Tibial artery (tissue), 4 donors: Measurements from ENCODE around the gene DCLRE1B.
"Not testable (repeated sequence)": the region's sequence is repeated elsewhere in the genome, so short reads cannot be mapped to it uniquely, and the experiment has no call there.

Source experiments
- DNase-seq, 2 donors: peaks; one replicate each; pipeline ENCODE4 v3.0.0-alpha.2; 2019
- H3K27ac ChIP-seq, 2 donors: fragments of 200-600 bp; sonication (generic) in 1 of 2; 1 replicate in 1 of 2; 2 replicates in 1 of 2; pipeline ENCODE4 v1.5.1; 2018 to 2019; ENCODE audit warnings: mild to moderate bottlenecking in 1 of 2
- H3K27me3 ChIP-seq, 2 donors: fragments of 200-600 bp; sonication (generic) in 1 of 2; one replicate each; pipeline versions ENCODE4 v1.5.1 to v1.6.0; 2016 to 2019
- H3K36me3 ChIP-seq, 3 donors: fragments of 200-600 bp; sonication (generic) in 2 of 3; one replicate each; pipeline ENCODE4 v1.5.1; 2016 to 2019; ENCODE audit warnings: mild to moderate bottlenecking in 2 of 3
- H3K4me1 ChIP-seq, 4 donors: fragments of 200-600 bp; sonication (generic) in 2 of 4; 1 replicate in 3 of 4; 2 replicates in 1 of 4; pipeline ENCODE4 v1.5.1; 2016 to 2019
- H3K4me3 ChIP-seq, 2 donors: fragments of 200-600 bp; sonication (generic) in 1 of 2; 1 replicate in 1 of 2; 2 replicates in 1 of 2; pipeline ENCODE4 v1.5.1; 2018 to 2019; ENCODE audit warnings: mild to moderate bottlenecking in 2 of 2
- H3K9me3 ChIP-seq, 3 donors: fragments of 200-600 bp; sonication (generic) in 1 of 3; one replicate each; pipeline ENCODE4 v1.5.1; 2016 to 2019
- intact Hi-C: fragments of 100-400 bp; cut with DNase I; formaldehyde crosslinking; loops from one replicate; pipeline ENCODE4 v1.15.0; 2023; ENCODE audit warnings: low total_unique reads
- TF ChIP-seq, protein P1 (sequence below), 2 experiments: fragments of 200-600 bp in 1 of 2; fragments of 450-650 bp in 1 of 2; IDR thresholded peaks; one replicate each; pipeline ENCODE4 v1.5.1; 2017 to 2019; ENCODE audit warnings: antibody characterized with exemption in 2 of 2, mild to moderate bottlenecking in 1 of 2, moderate library complexity in 1 of 2

Gene DCLRE1B

DNA sequence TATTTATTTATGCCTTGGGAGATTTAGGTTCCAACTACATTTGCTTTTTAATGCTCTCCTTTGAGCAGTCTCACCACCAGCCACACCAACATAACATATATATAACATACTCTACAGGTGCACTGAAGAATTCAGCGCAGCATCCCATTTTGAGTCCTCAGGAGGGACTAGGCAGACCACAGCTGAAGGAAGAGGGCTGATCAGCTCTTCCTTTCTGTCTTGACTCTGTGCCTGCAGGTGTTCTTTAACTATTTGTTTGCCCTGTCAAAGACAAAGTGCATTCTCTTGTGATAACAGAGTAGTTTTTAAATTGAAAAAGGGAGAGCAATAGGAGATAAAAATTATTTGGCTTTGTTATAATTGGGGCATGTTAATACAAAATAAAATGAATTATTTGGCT lies 41.0 kb downstream of the DCLRE1B start:
- no peak for DNase-seq
- Histone ChIP-seq H3K36me3 (peaks cover 8 to 26% (median 13%) of the 10 kb centered on the region in 3 donors), H3K9me3 (no peaks in the 10 kb centered on the region), H3K27me3 (no peaks in the 10 kb centered on the region), H3K4me3 (no peak overlapping the region), H3K27ac (no peak overlapping the region), H3K4me1 (peaks cover 0 to 44% (median 28%) of the 10 kb centered on the region in 4 donors)
- intact Hi-C loops: no loop called here
- TF ChIP-seq, protein P1, sequence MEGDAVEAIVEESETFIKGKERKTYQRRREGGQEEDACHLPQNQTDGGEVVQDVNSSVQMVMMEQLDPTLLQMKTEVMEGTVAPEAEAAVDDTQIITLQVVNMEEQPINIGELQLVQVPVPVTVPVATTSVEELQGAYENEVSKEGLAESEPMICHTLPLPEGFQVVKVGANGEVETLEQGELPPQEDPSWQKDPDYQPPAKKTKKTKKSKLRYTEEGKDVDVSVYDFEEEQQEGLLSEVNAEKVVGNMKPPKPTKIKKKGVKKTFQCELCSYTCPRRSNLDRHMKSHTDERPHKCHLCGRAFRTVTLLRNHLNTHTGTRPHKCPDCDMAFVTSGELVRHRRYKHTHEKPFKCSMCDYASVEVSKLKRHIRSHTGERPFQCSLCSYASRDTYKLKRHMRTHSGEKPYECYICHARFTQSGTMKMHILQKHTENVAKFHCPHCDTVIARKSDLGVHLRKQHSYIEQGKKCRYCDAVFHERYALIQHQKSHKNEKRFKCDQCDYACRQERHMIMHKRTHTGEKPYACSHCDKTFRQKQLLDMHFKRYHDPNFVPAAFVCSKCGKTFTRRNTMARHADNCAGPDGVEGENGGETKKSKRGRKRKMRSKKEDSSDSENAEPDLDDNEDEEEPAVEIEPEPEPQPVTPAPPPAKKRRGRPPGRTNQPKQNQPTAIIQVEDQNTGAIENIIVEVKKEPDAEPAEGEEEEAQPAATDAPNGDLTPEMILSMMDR (IDR thresholded peaks at IDR 0.05): no peak

DNA sequence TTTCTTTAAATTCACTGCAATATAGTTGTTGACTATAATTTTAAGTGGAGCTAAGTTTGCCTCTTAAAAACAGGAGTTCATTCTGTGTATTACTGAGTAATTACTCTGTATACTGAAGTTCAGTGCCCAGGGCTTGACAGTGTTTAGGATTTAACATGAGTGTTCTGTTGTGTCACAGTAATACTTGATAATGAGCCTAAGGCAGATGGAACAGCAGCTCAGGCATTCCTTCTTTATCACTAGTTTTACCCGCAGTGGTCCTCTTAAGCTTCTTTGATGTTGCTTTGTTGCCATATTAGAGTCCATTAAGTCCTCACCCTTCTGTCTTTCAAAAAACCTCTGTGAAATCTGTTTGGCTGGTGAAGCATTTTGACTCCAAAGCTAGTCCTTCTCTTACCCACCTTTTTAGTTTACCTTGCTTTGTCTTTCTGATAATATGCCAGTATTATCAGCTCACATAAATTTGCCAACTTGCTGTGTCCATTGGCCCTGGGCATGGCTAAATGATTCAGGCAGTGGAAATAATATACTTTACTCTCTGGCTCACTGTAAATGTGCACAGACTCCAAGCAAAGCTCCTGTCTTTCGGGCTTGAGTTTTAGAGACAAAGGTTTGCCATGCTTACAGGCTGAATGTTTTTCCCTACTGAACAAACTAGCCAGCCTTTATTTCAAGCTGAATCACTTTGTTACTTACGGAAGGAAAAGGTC lies 41.7 kb downstream of the DCLRE1B start:
- H3K4me1 ChIP-seq: peaks cover 0 to 48% (median 28%) of the 10 kb centered on the region in 4 donors
- peaks cover 3 to 18% (median 8%) of the 10 kb centered on the region in 3 donors for H3K36me3 ChIP-seq
- H3K27me3 ChIP-seq: no peaks in the 10 kb centered on the region
- no peak for DNase-seq
- H3K27ac ChIP-seq: peak overlapping the region; percentile 40 to 50
- no peak overlapping the region for H3K4me3 ChIP-seq
- no peaks in the 10 kb centered on the region for H3K9me3 ChIP-seq
- TF ChIP-seq, protein P1 (IDR thresholded peaks at IDR 0.05): no peak
- intact Hi-C loops: no loop called here

DNA sequence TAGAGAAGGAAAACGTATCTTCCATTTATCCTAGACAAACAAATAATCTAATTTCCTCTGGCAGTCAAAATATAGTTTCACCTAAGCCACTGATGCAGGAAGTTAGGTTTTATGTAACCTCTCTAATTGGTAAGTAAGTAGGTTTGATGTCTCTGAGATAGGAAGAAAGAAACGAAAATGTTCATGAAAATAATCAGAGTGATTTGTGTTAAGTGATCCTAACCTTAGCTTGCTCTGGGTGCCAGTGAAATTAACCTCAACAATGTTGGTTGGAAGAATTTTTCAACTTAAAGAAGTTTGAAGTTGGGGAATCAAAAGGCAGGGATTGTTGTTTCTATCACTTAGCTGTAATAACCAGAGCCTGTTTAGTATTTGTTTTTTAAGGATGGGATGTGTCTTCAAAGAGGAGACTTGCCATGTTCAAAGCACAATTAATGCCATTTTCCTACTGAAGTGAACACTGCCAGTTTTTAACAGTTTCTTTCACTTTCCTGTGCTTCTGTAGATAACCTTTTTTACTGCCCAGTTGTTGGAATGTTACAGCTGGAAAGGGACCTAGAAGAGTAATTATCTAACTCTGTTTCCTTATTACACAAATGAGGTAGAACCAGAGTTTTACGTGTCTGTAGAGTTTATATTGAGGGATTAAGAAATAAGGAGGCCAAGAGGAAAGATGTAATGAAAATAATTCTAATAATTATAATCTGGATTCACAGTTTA lies 42.4 kb downstream of the DCLRE1B start:
- no peaks in the 10 kb centered on the region for H3K9me3 ChIP-seq
- peaks cover 0 to 55% (median 28%) of the 10 kb centered on the region in 4 donors for H3K4me1 ChIP-seq
- TF ChIP-seq, protein P1 (IDR thresholded peaks at IDR 0.05): no peak
- H3K36me3 ChIP-seq: peaks cover 0 to 11% (median under 1%) of the 10 kb centered on the region in 3 donors
- no peak overlapping the region for H3K4me3 ChIP-seq
- peak overlapping the region; percentile 40 to 50 for H3K27ac ChIP-seq
- H3K27me3 ChIP-seq: no peaks in the 10 kb centered on the region
- intact Hi-C loops: no loop called here
- DNase-seq: no peak

DNA sequence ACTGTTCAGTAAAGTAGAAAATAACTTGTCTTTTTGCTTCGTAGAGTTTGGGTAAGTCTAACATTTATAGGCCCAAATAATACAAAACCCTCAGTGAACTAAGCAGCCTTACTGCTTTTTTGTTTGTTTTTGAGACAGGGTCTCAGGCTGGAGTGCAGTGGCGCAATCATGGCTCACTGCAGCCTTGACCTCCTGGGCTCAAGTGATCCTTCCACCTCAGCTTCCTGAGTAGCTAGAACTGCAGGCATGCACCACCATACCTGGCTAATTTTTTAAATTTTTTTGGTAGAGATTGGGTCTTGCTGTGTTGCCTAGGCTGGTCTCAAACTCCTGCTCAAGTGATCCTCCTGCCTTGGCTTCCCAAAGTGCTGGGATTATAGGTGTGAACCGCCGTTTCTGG lies 43.0 kb downstream of the DCLRE1B start:
- H3K27me3 ChIP-seq, H3K36me3 ChIP-seq, DNase-seq, H3K9me3 ChIP-seq, intact Hi-C loops, H3K4me3 ChIP-seq: not testable (repeated sequence)
- Histone ChIP-seq H3K27ac (peak overlapping the region; percentile 40 to 50), H3K4me1 (peaks cover 0 to 58% (median 28%) of the 10 kb centered on the region in 4 donors)

DNA sequence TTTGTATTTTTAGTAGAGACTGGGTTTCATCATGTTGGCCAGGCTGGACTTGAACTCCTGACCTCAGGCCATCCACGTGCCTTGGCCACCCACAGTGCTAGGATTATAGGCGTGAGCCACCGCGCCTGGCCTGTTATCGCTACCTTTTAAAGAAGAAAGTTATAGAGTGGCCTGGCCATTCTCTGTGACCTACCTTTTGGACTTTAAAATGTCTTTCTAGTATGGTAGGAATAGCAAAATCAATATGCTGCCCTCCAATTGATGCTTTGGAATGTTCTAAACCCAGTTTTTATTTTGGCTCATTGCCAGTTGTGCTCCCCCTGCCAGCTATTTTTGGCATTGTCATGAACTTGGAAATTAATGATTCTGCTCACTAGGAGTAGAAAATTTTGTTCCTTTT lies 43.9 kb downstream of the DCLRE1B start:
- H3K27ac ChIP-seq: peak overlapping the region; percentile 40 to 50

More for the DNA sequence above, 43.9 kb downstream of the DCLRE1B start:
- H3K36me3 ChIP-seq: peaks cover 0 to 7% (median 6%) of the 10 kb centered on the region in 3 donors
- no peaks in the 10 kb centered on the region for H3K9me3 ChIP-seq
- TF ChIP-seq, protein P1 (IDR thresholded peaks at IDR 0.05): peak; percentile 30 to 63
- no peaks in the 10 kb centered on the region for H3K27me3 ChIP-seq
- H3K4me1 ChIP-seq: peaks cover 0 to 58% (median 28%) of the 10 kb centered on the region in 4 donors
- H3K4me3 ChIP-seq: no peak overlapping the region
- DNase-seq: peak; percentile 27 to 71
- intact Hi-C loops: no loop called here
